WERI-Rb-1 (cell line): ENCODE measurements around the gene AEBP1.

Source experiments
- DNase-seq: peaks from one replicate; pipeline ENCODE4 v3.0.0-alpha.2; 2020
- H3K27ac ChIP-seq: fragments of 250-450 bp; sonication (Bioruptor Pico); 2 replicates; pipeline ENCODE4 v1.5.1; 2020; ENCODE audit warnings: mild to moderate bottlenecking, moderate library complexity
- H3K27me3 ChIP-seq: fragments of 250-450 bp; sonication (Bioruptor Pico); 2 replicates; pipeline ENCODE4 v1.5.1; 2021; ENCODE audit warnings: mild to moderate bottlenecking, low read depth, moderate library complexity; ENCODE audit not compliant: insufficient read depth, severe bottlenecking
- H3K36me3 ChIP-seq: fragments of 250-450 bp; sonication (Bioruptor Pico); 2 replicates; pipeline ENCODE4 v1.5.1; 2020; ENCODE audit warnings: mild to moderate bottlenecking, moderate library complexity
- H3K4me3 ChIP-seq: 2 replicates; pipeline ENCODE4 v1.5.1; 2011; ENCODE audit warnings: low read depth, mild to moderate bottlenecking, control low read depth, low read length
- H3K9me3 ChIP-seq: fragments of 250-450 bp; sonication (Bioruptor Pico); 2 replicates; pipeline ENCODE4 v1.5.1; 2021; ENCODE audit warnings: mild to moderate bottlenecking, moderate library complexity; ENCODE audit not compliant: severe bottlenecking
- TF ChIP-seq, protein P1 (sequence below): IDR thresholded peaks from 2 replicates; pipeline ENCODE4 v1.5.1; 2011; ENCODE audit warnings: low read depth, mild to moderate bottlenecking, control low read depth, inconsistent platforms, low read length

Gene AEBP1

DNA sequence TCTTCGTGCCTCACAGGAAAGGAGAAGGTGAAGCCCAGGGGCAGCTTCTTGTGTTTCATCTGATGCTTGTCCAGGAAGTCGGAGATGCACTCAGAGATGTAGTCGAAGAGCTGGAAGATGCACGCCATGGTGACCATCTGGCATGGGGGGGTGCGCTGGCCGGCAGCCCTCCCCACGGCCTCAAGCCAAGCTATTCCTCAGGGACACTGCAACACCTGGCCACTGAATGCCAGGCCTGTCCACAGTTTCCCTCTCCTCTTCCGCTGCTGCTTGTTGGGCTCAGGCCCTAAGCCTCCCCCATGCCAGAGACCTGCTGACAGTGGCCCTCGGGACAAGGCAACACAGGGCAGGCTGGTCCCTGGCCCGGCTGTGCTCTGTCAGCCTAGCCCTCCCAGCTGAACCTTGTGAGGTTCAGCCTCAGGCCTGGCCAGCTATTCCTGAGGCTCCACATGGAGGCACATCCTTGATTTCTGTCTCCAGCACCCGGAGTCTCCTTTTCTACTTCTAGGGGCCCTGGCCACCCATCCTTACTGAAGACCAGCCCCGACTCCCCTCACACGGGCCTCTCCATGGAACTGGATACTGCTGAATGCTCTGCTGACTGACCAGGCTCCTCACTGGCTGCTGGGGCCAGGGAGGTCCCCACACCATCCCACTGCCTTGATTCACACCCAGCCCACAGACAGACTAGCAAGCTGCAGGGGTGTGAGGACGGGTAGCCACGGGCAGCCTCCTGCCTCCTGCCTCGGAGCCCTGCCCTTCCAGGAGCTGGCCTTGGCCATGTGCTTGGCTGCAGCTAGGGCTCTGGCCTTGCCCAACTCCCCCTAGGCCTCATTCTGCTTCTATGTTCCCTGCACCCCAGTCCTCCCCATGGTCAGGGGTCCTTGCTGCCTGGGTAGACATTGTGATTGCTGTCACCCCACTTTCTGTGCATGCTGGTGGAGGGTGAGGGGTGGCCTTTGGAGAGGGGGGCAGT, 47.1 kb downstream of the AEBP1 start:
- Histone ChIP-seq H3K27me3 (no peaks in the 10 kb centered on the region), H3K9me3 (no peaks in the 10 kb centered on the region), H3K36me3 (no peaks in the 10 kb centered on the region), H3K27ac (peak overlapping the region; percentile 44), H3K4me3 (no peak overlapping the region)
- DNase-seq = no peak
- TF ChIP-seq, protein P1, sequence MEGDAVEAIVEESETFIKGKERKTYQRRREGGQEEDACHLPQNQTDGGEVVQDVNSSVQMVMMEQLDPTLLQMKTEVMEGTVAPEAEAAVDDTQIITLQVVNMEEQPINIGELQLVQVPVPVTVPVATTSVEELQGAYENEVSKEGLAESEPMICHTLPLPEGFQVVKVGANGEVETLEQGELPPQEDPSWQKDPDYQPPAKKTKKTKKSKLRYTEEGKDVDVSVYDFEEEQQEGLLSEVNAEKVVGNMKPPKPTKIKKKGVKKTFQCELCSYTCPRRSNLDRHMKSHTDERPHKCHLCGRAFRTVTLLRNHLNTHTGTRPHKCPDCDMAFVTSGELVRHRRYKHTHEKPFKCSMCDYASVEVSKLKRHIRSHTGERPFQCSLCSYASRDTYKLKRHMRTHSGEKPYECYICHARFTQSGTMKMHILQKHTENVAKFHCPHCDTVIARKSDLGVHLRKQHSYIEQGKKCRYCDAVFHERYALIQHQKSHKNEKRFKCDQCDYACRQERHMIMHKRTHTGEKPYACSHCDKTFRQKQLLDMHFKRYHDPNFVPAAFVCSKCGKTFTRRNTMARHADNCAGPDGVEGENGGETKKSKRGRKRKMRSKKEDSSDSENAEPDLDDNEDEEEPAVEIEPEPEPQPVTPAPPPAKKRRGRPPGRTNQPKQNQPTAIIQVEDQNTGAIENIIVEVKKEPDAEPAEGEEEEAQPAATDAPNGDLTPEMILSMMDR = no peak

DNA sequence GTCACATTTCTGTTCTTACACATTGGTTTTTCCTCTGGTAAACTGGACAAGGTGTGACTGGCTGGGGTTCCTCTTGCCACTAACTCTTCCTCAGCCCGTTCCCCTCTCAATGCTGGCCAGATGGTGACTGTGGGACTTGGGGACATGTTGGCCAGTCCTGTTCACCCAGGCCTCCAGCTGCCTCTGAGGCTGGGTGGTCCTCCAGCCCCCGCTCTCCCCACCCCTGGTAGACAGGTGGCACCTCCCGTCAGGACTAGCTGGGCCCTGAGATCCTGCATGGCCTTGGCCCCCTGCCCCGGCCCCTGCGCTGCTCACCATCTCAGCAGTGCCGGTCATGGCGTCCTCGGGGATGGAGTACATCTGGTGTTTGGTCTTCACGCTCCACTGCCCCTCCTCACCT, 47.8 kb downstream of the AEBP1 start:
- Histone ChIP-seq H3K4me3 (no peak overlapping the region), H3K27ac (no peak overlapping the region), H3K27me3 (no peaks in the 10 kb centered on the region), H3K9me3 (no peaks in the 10 kb centered on the region), H3K36me3 (no peaks in the 10 kb centered on the region)
- TF ChIP-seq, protein P1 = no peak
- no peak for DNase-seq

DNA sequence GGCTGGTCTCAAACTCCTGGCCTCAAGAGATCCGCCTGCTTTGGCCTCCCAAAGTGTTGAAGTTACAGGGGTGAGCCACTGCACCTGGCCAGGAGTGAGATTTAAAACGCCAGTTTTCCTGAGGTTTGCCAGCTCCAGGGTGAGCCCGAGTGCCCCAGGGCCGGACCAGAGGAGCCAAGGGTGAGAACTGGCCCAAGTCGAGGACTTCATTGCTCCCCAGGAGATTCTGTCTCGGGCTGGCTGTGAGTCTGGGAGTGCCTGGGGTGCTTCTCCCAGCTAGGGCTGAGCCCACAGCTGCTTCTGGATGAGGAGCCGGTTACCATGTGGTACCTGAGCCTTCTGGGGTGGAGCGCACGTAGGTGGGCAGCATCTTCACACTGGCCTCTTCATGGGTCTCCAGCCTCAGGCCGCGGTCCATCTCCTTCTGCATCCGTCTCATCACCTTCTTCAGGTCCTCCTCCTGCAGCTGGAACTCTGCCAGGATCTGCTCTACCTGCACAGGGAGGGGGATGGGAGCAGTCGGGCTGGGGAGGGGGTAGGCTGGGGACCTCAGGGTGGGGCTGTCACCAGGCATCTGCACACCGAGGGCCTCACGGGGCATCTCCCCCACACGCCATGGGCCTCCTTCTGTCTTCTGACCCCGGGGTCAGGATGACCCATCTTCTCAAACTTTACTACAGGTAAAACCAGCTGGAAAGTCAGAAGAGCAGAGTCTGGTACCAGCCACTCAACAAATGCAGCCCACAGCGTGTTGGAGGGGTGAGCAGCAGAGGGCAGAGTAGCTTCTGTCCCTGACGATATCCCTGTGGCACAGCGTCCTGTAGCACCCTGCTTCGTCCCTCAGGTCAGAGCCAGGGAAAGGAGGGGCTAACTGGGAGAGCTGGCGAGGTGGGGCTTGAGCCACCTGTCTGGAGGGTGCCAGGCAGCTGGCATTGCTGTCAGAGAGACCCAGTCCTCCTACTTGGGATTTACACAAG, 49.1 kb downstream of the AEBP1 start:
- TF ChIP-seq, protein P1 = peak; percentile 36; the same call in 1 of the 2 replicates
- no peak overlapping the region for H3K4me3 ChIP-seq
- H3K9me3 ChIP-seq = no peaks in the 10 kb centered on the region
- no peak for DNase-seq
- H3K36me3 ChIP-seq = no peaks in the 10 kb centered on the region
- H3K27ac ChIP-seq = no peak overlapping the region
- H3K27me3 ChIP-seq = no peaks in the 10 kb centered on the region

DNA sequence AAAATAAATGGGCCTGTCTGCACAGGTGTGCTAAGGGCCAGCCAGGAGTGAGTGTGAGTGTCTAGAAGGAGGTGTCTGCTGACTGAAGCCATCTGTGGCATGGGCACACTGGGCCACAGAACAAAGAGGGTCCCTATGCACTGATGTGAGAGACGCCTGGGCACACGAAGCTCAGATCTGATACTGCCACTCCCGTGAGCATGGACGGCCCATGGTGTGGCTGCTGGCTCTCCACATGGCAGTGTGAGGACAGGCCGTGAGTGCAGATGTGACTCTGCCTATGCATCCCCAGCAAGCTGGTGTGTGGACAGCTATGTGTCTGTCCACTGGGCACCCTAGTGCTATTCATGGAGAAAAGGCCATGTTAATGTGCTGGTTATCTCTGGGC, 49.8 kb downstream of the AEBP1 start:
- H3K9me3 ChIP-seq = no peaks in the 10 kb centered on the region
- no peaks in the 10 kb centered on the region for H3K36me3 ChIP-seq
- H3K27me3 ChIP-seq = no peaks in the 10 kb centered on the region
- DNase-seq = no peak
- H3K4me3 ChIP-seq = no peak overlapping the region
- no peak overlapping the region for H3K27ac ChIP-seq
- TF ChIP-seq, protein P1 = no peak

DNA sequence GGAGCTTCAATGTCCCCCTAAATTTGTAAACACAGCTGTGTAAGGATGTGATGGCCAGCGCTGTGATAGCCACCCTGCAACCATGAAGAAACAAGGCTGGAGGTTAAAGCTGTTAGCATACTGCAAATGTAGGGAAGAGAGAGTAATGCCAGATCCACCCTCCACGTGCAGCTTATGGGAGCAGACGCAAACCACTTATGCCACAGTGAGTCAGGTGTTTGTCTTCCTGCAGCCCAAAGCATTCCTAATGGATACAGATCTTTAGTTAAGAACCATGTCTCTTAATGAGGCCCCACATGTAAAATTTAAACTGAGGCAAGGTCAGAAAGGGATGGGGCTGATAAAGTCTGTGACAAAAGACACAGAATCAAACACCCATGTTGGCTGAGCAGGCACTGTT, 50.6 kb downstream of the AEBP1 start:
- no peak for DNase-seq
- TF ChIP-seq, protein P1 = no peak
- Histone ChIP-seq H3K27ac (no peak overlapping the region), H3K9me3 (no peaks in the 10 kb centered on the region), H3K4me3 (no peak overlapping the region), H3K27me3 (no peaks in the 10 kb centered on the region), H3K36me3 (no peaks in the 10 kb centered on the region)
